GM21786 (cell line): Measurements from ENCODE around the gene AHI1.

ENCODE experiments used
- ATAC-seq: cut with Tn5 transposase; IDR thresholded peaks from one replicate; pipeline ENCODE4 v1.9.1; 2021; ENCODE audit not compliant: unreplicated experiment

AHI1 gene

DNA sequence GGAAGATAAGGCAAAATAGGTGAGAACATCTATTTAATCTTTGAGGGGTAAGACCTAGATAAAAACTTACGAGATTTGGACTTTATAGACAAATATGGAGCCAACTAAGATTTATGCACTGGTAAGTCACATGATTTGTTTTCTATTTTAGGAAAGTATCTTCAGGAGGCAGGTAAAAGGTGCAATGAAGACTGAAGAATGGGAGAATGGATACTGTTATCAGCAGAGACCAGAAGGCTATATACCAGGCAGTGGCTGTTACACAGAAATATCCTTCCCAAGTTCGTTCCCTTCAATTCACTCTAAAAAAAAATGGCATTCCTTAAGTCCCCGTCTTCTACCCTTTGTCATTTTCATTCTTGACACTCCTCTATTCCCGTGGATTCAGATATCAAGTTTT, 192.7 kb downstream of the AHI1 start:
- no peak for ATAC-seq

GRCh38 chr6:135301304-135301703, 196.2 kb downstream of the AHI1 start:
- ATAC-seq, result no peak

DNA sequence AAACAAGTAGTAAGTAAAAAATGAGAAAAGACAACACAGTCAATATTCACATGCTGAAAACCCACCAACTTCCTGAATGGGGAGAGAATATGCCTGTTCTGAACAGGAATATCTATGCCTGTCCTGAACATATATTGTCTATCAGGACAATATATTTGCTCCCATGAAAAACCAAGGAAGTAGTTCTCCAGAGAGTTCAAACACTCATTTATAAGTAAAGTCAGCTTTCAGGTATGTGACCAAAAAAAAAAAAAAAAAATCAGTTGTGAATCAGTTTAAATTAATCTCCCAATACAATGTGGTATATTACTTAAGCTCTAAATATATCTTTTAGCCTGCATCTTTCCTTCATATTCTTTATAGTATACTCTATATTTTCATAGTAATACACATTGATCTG, 197.0 kb downstream of the AHI1 start:
- no peak for ATAC-seq

DNA sequence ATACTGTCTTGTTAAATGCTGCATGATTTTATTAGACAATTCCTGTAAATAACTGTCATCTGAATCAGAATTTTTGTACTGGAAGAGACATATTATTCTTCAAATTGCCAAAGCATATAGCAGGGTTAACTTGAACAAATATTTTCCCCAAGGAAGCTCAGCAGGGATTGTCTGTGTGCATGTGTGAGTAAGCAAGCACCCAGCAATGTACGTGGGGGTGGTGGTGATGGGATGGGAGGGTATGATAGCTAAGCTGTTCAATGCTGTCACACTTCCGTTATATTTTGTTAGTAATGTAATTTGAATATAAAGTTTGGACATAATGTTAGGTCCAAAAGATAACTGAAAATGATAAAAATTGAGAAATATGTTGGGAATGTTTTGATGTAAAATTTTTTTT, 198.3 kb downstream of the AHI1 start:
- ATAC-seq, result no peak

DNA sequence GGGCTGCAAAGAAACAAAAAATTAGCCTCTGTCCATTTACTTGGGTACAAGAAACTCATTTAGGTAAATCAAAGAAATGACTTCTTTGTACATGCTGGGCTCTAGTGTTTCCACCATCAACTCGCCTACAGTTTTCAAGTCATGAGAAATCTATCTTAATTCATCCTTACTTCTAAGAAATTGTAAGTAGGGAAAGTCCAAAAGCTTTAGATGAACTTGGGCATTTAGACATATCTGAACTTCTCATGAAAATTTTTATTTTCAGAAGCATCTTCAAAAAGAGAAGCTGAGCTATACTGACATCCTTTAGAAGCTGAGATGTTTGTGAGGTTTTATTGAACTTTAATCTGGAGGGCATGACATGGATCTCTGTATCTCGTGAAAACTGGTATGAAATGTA, 199.1 kb downstream of the AHI1 start:
- ATAC-seq, result no peak

DNA sequence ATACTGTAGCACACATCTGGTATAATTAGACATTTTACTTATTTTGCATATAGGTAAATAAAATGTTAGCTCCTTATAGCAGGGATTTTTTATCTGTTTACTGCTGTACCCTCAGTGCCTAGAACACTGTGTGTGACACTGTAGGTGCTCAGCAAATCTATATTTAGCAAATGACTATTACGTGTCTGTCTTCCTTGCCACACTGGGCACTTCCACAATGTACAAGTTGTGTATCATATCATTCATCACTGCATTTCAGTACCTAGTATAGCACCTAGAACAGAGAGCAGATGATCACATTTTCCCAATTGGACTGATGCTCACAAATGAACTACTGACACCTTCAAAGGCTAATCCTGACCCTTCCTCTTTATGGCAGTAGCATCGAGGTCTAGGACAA, 200.8 kb downstream of the AHI1 start:
- no peak for ATAC-seq

DNA sequence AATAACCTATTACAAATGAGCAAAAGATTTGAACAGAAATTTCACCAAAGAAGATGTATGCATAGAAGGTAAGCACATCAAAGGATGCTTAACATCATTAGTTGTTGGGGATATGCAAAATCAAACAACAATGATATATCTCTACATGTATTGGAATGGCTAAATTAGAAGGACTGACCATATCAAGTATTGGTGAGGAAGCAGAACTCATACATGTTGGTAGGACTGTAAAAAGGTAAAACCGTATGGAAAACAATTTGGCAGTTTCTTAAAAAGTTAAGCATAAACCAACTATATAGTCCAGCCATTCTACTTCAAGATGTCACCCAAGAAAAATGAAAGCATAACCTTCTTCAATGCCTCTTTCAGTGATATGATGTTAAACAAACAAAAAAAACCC, 202.5 kb downstream of the AHI1 start:
- ATAC-seq, result no peak

DNA sequence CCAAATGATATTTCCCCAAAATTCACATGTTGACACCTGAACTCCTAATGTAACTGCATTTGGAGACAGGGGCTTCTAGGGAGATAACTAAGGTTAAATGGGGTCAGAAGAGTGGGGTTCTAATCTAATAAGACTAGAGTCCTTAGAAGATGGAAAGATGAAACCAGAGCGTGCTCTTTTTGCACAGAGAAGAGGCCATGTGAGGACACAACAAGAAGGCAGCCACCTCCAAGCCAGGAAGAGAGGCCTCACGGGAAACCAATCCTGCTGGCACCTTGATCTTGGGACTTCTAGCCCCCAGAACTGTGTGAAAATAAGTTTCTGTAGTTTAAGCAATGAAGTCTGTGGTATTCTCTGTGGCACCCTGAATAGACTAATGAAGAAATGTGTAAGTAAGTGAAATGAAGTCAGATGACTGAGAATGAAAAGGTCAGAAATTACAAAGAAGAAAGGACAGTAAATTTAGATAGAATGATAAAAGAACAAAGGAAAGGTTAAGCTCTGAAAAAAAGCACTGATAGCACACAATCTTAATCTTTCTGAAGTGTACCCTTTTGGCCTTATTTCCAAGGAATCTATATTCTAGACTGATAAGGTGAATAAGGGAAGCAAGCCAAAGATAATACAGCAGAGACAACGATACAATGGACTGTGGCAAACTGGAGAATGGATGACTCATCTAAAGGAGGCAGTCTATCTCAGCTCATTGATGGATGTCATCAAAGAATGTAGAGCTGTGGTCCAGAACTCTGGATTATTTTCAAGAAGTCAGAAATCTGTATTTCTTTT, 206.1 kb downstream of the AHI1 start:
- ATAC-seq, result no peak

- ATAC-seq, result no peak
Measured at GRCh38 chr6:135289816-135290215, 207.7 kb downstream of the AHI1 start.

- ATAC-seq, result no peak
Measured at GRCh38 chr6:135286962-135287538, 210.5 kb downstream of the AHI1 start.

DNA sequence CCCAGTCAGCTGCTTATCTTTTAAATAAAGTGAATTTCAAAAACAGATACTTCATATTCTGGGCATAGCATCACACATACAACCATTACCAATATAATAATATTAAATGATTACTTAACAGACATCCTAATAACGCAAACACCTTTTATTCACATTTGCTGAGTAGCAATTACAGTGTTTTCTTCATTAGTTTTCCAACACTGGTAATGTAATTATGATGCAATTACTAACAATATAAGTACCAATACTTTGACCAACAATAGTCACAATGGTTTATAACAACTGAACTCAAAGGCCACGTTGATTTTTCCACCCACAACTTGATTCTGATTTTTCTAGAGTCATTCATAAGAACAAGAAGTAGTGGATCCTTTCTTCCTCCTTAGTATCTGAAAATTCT, 212.4 kb downstream of the AHI1 start:
- no peak for ATAC-seq

- ATAC-seq, result no peak
Measured at GRCh38 chr6:135283926-135284325, 213.6 kb downstream of the AHI1 start.

- ATAC-seq, result no peak
Measured at GRCh38 chr6:135282395-135282794, 215.1 kb downstream of the AHI1 start.

GRCh38 chr6:135281964-135282363, 215.6 kb downstream of the AHI1 start:
- ATAC-seq, result no peak

- no peak for ATAC-seq
Measured at GRCh38 chr6:135281227-135281626, 216.3 kb downstream of the AHI1 start.

- no peak for ATAC-seq
Measured at GRCh38 chr6:135280375-135281136, 217.0 kb downstream of the AHI1 start.

DNA sequence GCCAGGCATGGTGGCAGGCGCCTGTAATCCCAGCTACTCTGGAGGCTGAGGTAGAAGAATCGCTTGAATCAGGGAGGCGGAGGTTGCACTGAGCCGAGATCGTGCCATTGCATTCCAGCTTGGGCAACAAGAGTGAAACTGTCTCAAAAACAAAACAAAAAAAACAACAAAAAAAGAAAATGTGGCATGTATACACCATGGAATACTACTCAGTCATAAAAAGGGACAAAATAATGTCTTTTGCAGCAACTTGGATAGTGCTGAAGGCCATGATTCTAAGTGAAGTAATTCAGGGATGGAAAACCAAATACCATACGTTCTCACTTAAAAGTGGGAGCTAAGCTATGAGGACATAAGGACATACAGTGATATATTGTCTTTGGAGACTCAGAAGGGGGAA, 220.1 kb downstream of the AHI1 start:
- ATAC-seq, result no peak

- peak; percentile 67 for ATAC-seq
Measured at GRCh38 chr6:135274561-135275293, 222.8 kb downstream of the AHI1 start.

DNA sequence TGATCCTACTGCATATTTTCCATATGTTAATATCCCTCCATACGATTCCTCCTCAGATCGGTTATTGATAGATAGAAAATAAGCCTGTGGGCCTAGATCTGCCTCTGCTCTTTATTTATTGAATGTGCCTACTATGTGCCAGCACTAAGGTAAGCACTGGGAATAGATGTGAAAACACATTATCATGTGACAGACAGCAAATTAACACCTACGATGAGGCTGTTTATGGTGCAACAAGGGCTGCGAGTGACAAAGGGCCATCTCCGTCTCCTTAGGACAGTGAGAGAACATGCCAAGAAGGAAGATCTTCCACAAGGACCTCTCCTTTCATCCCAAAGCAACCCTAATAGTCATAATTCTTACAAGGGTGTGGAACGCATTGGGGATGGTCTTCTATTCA, 225.9 kb downstream of the AHI1 start:
- no peak for ATAC-seq

DNA sequence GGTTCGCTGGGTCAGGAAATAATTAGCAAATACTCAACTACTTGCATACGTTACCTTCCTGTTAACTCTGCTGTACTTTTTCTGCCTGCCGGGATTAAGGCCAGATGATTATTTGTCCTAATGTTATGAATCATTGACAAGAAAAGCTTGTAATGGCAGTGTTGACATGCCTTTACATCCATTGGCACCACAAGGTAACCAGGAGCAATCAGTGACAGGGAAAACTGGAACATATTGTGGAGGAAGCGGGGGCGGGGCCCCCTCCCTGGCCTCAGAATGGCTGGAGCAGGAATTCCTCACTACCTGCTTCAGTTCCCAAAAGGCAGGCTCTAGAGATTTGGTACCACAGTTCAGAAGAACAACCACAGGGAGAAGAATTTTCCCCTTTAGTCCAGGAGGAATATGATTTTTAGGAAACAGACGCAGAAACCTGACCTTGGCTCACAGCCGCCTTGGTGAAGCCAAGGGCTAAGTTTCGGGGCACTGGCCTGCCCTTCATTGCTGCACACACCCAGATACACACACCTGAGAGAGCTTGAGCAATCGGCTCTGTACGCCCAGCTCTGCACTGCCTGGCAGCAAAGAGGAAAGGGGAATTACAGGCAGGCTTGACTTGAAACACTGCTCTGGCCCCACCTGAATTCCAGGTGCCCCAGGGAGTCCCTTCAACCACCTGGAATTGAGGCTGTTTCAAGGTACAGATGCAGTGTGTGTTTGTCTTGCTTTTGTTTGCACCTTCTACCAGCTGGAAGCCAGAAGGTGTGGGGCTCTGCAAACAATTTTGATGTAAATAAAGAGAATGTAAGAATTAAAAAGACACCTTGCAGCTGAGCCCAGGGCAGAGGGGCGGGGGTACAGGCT, 226.6 kb downstream of the AHI1 start:
- ATAC-seq, result no peak

DNA sequence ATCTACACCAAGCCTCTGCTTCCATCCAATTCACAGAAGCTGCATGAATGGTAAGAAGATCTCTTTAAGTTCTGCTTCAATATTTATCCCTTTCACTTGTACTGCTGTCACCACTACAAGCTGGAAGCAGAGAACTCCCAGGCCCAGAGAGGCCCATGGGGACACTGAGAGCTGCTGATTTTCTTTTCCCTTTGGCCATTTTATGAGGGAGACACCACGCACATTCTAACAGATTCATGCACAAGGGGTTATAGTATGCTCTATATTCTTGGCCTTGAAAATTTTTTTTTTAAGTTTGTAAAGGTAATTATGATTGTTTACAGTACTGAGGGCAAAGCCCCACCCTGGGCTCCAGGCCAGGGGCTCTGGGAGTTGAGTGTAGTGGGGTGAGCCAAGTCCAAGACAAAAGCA, 228.1 kb downstream of the AHI1 start:
- ATAC-seq, result no peak
